GM12874 (cell line): ENCODE measurements around the gene ARHGDIA.
A peak's percentile ranks its signal among the peaks of the same experiment; 100 is the strongest.

Experiments used
- CTCF ChIP-seq: IDR thresholded peaks from 2 replicates; pipeline ENCODE4 v1.5.1; 2011; ENCODE audit warnings: low read depth, mild to moderate bottlenecking, control low read depth, low read length, moderate library complexity; ENCODE audit not compliant: insufficient read depth

Gene ARHGDIA

GRCh38 chr17:81822996-81823819 lies 47.9 kb downstream of the ARHGDIA start:
- TF ChIP-seq CTCF: no peak

GRCh38 chr17:81822312-81822637 lies 48.9 kb downstream of the ARHGDIA start:
- no peak for TF ChIP-seq CTCF

GRCh38 chr17:81821603-81822311 lies 49.4 kb downstream of the ARHGDIA start:
- 0 out of 2 replicates have a peak, but pooled peaks have one; percentile 14 for TF ChIP-seq CTCF

GRCh38 chr17:81821147-81821546 lies 50.0 kb downstream of the ARHGDIA start:
- TF ChIP-seq CTCF: no peak

- no peak for TF ChIP-seq CTCF
These were observed 51.4 kb downstream of the ARHGDIA start for GRCh38 chr17:81819708-81820107.

GRCh38 chr17:81817758-81818147 lies 53.4 kb downstream of the ARHGDIA start:
- no peak for TF ChIP-seq CTCF
